ENCODE data around the gene NPM3.
A peak's percentile ranks its signal among the peaks of the same experiment; 100 is the strongest.
"Not testable (repeated sequence)": the region's sequence is repeated elsewhere in the genome, so short reads cannot be mapped to it uniquely, and the experiment has no call there.

NPM3 gene

GRCh38 chr10:101803511-101803910 lies 20.3 kb upstream of the NPM3 start:
- DNase-seq (ENCODE audit: low spot score): no peak

GRCh38 chr10:101797403-101798059 lies 14.3 kb upstream of the NPM3 start:
- no peak for DNase-seq (ENCODE audit: low spot score)

GRCh38 chr10:101793526-101793925 lies 10.3 kb upstream of the NPM3 start:
- DNase-seq (ENCODE audit: low spot score): no peak

GRCh38 chr10:101789686-101790085 lies 6.4 kb upstream of the NPM3 start:
- no peak for DNase-seq (ENCODE audit: low spot score)

GRCh38 chr10:101789231-101789630 lies 6.0 kb upstream of the NPM3 start:
- DNase-seq (ENCODE audit: low spot score): not testable (repeated sequence)

GRCh38 chr10:101785801-101786200 lies 2.6 kb upstream of the NPM3 start:
- no peak for DNase-seq (ENCODE audit: low spot score)

- DNase-seq (ENCODE audit: low spot score): no peak
Measured at GRCh38 chr10:101784558-101784957, 1.3 kb upstream of the NPM3 start.

GRCh38 chr10:101783736-101784118 lies 481 bp upstream of the NPM3 start:
- no peak for DNase-seq (ENCODE audit: low spot score)

GRCh38 chr10:101781984-101782810 lies 1.0 kb downstream of the NPM3 start:
- DNase-seq (ENCODE audit: low spot score): no peak

- DNase-seq (ENCODE audit: low spot score): no peak
Measured at GRCh38 chr10:101781655-101781983, 1.6 kb downstream of the NPM3 start.

GRCh38 chr10:101780818-101781654 lies 2.2 kb downstream of the NPM3 start:
- peak; percentile 57 for DNase-seq (ENCODE audit: low spot score)

GRCh38 chr10:101780187-101780817 lies 2.9 kb downstream of the NPM3 start:
- no peak for DNase-seq (ENCODE audit: low spot score)

GRCh38 chr10:101779544-101780186 lies 3.6 kb downstream of the NPM3 start:
- DNase-seq (ENCODE audit: low spot score): peak; percentile 47

- DNase-seq (ENCODE audit: low spot score): no peak
Measured at GRCh38 chr10:101778781-101779543, 4.3 kb downstream of the NPM3 start.

GRCh38 chr10:101778151-101778780 lies 5.0 kb downstream of the NPM3 start:
- no peak for DNase-seq (ENCODE audit: low spot score)

GRCh38 chr10:101777619-101778145 lies 5.6 kb downstream of the NPM3 start:
- DNase-seq (ENCODE audit: low spot score): no peak

- no peak for DNase-seq (ENCODE audit: low spot score)
Measured at GRCh38 chr10:101776161-101776817, 7.0 kb downstream of the NPM3 start.

GRCh38 chr10:101775273-101776160 lies 7.7 kb downstream of the NPM3 start, which contains the start of gene FGF8:
TSS of gene FGF8 (minus strand) at chr10:101776114. CDS start at chr10:101775900, 214 bp downstream.
- no peak for DNase-seq (ENCODE audit: low spot score)
